Heart left ventricle (tissue), 16 donors: Measurements from ENCODE around the gene CCDC74B. TPM values are rescaled to one million over a fixed set of nuclear protein-coding genes. Genes with fewer than 3 reads are reported as not detected.
A peak's percentile ranks its signal among the peaks of the same experiment; 100 is the strongest.
"Not testable (repeated sequence)": the region's sequence is repeated elsewhere in the genome, so short reads cannot be mapped to it uniquely, and the experiment has no call there.

Experiments used
- ATAC-seq, 4 donors: fragments of 200-7000 bp; cut with Tn5 transposase; one replicate each; pipeline ENCODE4 v1.9.1; 2020 to 2022; ENCODE audit warnings: moderate library complexity in 4 of 4, mild to moderate bottlenecking in 3 of 4, moderate number of reproducible peaks in 1 of 4
- DNase-seq, 5 donors: peaks; one replicate each; pipeline ENCODE4 v3.0.0-alpha.2; 2020
- H3K27ac ChIP-seq, 12 donors: fragments of 200-600 bp; sonication (generic) in 4 of 12; one replicate each; pipeline versions ENCODE4 v1.5.0 to v1.8.0; 2016 to 2022; ENCODE audit warnings: mild to moderate bottlenecking in 2 of 12
- H3K27me3 ChIP-seq, 9 donors: fragments of 200-600 bp; sonication (generic) in 2 of 9; one replicate each; pipeline versions ENCODE4 v1.5.1 to v1.8.0; 2016 to 2022; ENCODE audit warnings: mild to moderate bottlenecking in 3 of 9
- H3K36me3 ChIP-seq, 9 donors: fragments of 200-600 bp; sonication (generic) in 2 of 9; one replicate each; pipeline versions ENCODE4 v1.5.0 to v1.8.0; 2018 to 2022; ENCODE audit warnings: mild to moderate bottlenecking in 2 of 9
- H3K4me1 ChIP-seq, 12 donors: fragments of 200-600 bp; sonication (generic) in 4 of 12; one replicate each; pipeline versions ENCODE4 v1.5.0 to v1.8.0; 2016 to 2022; ENCODE audit warnings: mild to moderate bottlenecking in 3 of 12
- H3K4me3 ChIP-seq, 12 donors: fragments of 200-600 bp; sonication (generic) in 4 of 12; one replicate each; pipeline versions ENCODE4 v1.5.0 to v1.8.0; 2017 to 2022; ENCODE audit warnings: mild to moderate bottlenecking in 9 of 12, moderate library complexity in 4 of 12
- H3K9me3 ChIP-seq, 12 donors: fragments of 200-600 bp; sonication (generic) in 4 of 12; one replicate each; pipeline versions ENCODE4 v1.5.0 to v1.8.0; 2016 to 2022; ENCODE audit warnings: mild to moderate bottlenecking in 1 of 12
- CTCF ChIP-seq, 12 donors: fragments of 200-600 bp; sonication (generic) in 4 of 12; IDR thresholded peaks; one replicate each; pipeline versions ENCODE4 v1.5.0 to v1.8.0; 2018 to 2022; ENCODE audit warnings: antibody characterized with exemption in 12 of 12, mild to moderate bottlenecking in 5 of 12
- POLR2A ChIP-seq, 2 donors: fragments of 450-650 bp; IDR thresholded peaks; one replicate each; pipeline ENCODE4 v1.6.1; 2017; ENCODE audit warnings: antibody characterized with exemption in 2 of 2, mild to moderate bottlenecking in 2 of 2, moderate library complexity in 2 of 2
- WGBS, 4 donors: extraction: QIAGEN DNeasy Blood & Tissue Kit in 2 of 4; methylation state at CpG; one replicate each; pipeline versions ENCODE4 v1.1.5 to v1.1.7; 2013 to 2018; 5-methylcytosine and 5-hydroxymethylcytosine counted together
- intact Hi-C, 10 donors: fragments of 100-400 bp; cut with DNase I; formaldehyde crosslinking; loops; one replicate each; pipeline versions ENCODE4 v1.11.1 to v1.14.2; 2022
- polyA plus RNA-seq, 2 donors: library from polyadenylated mRNA; stranded (reverse); fragments of 200-250 nt; gene quantifications; one replicate each; pipeline ENCODE4 v1.2.3, GENCODE V29; 2013
- total RNA-seq, 9 donors: library from RNA; depleted of rRNA in 2 of 9; stranded (reverse); fragments of >200 nt in 2 of 9; fragmentation: NEBNext Ultra II Directional in 3 of 9; extraction: Animal tissue kit (Norgen Biotek cat#: 25700) in 3 of 9; gene quantifications; one replicate each; pipeline versions ENCODE4 v1.1.0 to v1.2.4, GENCODE V29; 2016 to 2023
- donor health status: ischemic (EF 13 %, LVEDD 7.1; RV severe dilation, severe dysfunction).
- donor health status: healthy with polysubstance abuse.
- donor health status: DM: no; HTN: yes; CAD: no.
- donor health status: DM: no; HTN: no; CAD: no.
- donor health status: ischemic (EF 25% LVEDD 6.9; RV normal size, moderate dysfunction).
- donor health status: ischemic (EF 25% LVEDD 5.7; RV mildly dilated, moderate dysfunction).
- donor health status: healthy.
- donor health status: DM: yes; HTN: yes; CAD: no.
- donor health status: ischemic (EF 35%, LVEDD 5.7; RV mildly dilated, moderate dysfunction).
- donor health status: nonischemic (EF 11% LVEDD 7.7; RV severe dilation, severe dysfunction).
- donor health status: DM: yes; HTN: yes; CAD: no.
- donor health status: PGD.
- donor health status: ischemic (EF 29% LVEDD 5.4; RV normal size, mild dysfunction).
- donor health status: nonischemic (EF 23%, LVEDD 6.1; RV moderate dilation, normal function).

CCDC74B gene
- total and polyA plus RNA-seq, 11 donors: 0.14 to 2.3 (median 0.52) TPM; not detected in 1

GRCh38 chr2:130152816-130153595 is 8.1 kb upstream of the CCDC74B start:
- no peak for DNase-seq
- WGBS, 4 donors: 90 to 96% (median 92%) methylated on average over 12 to 25 of the region's 25 CpGs
- no peaks in the 10 kb centered on the region for H3K9me3 ChIP-seq
- TF ChIP-seq CTCF (IDR thresholded peaks at IDR 0.05) (no peak), POLR2A (IDR thresholded peaks at IDR 0.05) (no peak)
- intact Hi-C loops: loop anchor here in 3 of 10 donors (10.0 kb wide), 1 partner anchor 182 kb away; no protein-coding TSS in a partner anchor
- no peak for ATAC-seq
- H3K36me3 ChIP-seq: peaks cover 0 to 35% (median 16%) of the 10 kb centered on the region in 9 donors
- peaks cover 0 to 6% (median 0%) of the 10 kb centered on the region in 12 donors for H3K4me1 ChIP-seq
- H3K27me3 ChIP-seq: no peaks in the 10 kb centered on the region
- H3K4me3 ChIP-seq: no peak overlapping the region
- H3K27ac ChIP-seq: no peak overlapping the region

- WGBS, 4 donors: 92 to 97% (median 95%) methylated on average over 23 to 27 of the region's 27 CpGs
- H3K9me3 ChIP-seq, H3K27me3 ChIP-seq, H3K4me1 ChIP-seq, H3K27ac ChIP-seq, H3K4me3 ChIP-seq, DNase-seq, ATAC-seq: not testable (repeated sequence)
- intact Hi-C loops: loop anchor here in 3 of 10 donors (10.0 kb wide), 1 partner anchor 183 kb away; no protein-coding TSS in a partner anchor
- peaks cover 0 to 35% (median 16%) of the 10 kb centered on the region in 9 donors for H3K36me3 ChIP-seq
These were observed 7.4 kb upstream of the CCDC74B start for GRCh38 chr2:130152136-130152815.

GRCh38 chr2:130151145-130151512 is 6.2 kb upstream of the CCDC74B start:
- not testable (repeated sequence) for H3K9me3 ChIP-seq, ATAC-seq, H3K4me1 ChIP-seq, H3K27ac ChIP-seq, DNase-seq, H3K27me3 ChIP-seq, H3K4me3 ChIP-seq
- intact Hi-C loops: loop anchor here in 3 of 10 donors (10.0 kb wide), 1 partner anchor 184 kb away; no protein-coding TSS in a partner anchor
- H3K36me3 ChIP-seq: peaks cover 0 to 35% (median 16%) of the 10 kb centered on the region in 9 donors
- 65 to 94% (median 71%) methylated on average over 4 to 5 of the region's 5 CpGs for whole genome bisulfite sequencing, 4 donors

- peaks cover 0 to 35% (median 16%) of the 10 kb centered on the region in 9 donors for H3K36me3 ChIP-seq
- intact Hi-C loops: loop anchor here in 3 of 10 donors (10.0 kb wide), 1 partner anchor 184 kb away; no protein-coding TSS in a partner anchor
- H3K9me3 ChIP-seq: no peaks in the 10 kb centered on the region
- no peaks in the 10 kb centered on the region for H3K4me1 ChIP-seq
- no peak overlapping the region for H3K27ac ChIP-seq
- H3K27me3 ChIP-seq: peaks cover 0 to 2% (median 0%) of the 10 kb centered on the region in 9 donors
- 87 to 92% (median 91%) methylated on average over 23 of the region's 23 CpGs for WGBS, 4 donors
- DNase-seq (no peak), ATAC-seq (no peak)
- TF ChIP-seq POLR2A (IDR thresholded peaks at IDR 0.05) (no peak), CTCF (IDR thresholded peaks at IDR 0.05) (no peak)
- no peak overlapping the region for H3K4me3 ChIP-seq
These were observed 5.6 kb upstream of the CCDC74B start for GRCh38 chr2:130150181-130151144.

GRCh38 chr2:130148515-130148914 is 3.6 kb upstream of the CCDC74B start:
- H3K4me3 ChIP-seq, H3K27me3 ChIP-seq, ATAC-seq, H3K27ac ChIP-seq, intact Hi-C loops, DNase-seq, H3K9me3 ChIP-seq: not testable (repeated sequence)
- H3K36me3 ChIP-seq: peaks cover 0 to 20% (median 11%) of the 10 kb centered on the region in 9 donors
- 62 to 69% (median 65%) methylated on average over 5 to 6 of the region's 6 CpGs for WGBS, 4 donors
- peaks cover 0 to 11% (median 0%) of the 10 kb centered on the region in 12 donors for H3K4me1 ChIP-seq

- H3K9me3 ChIP-seq, H3K36me3 ChIP-seq, ATAC-seq, H3K27ac ChIP-seq, intact Hi-C loops: not testable (repeated sequence)
- peak in 1 of 5 donors; percentile 61 for DNase-seq
- WGBS, 4 donors: 46 to 64% (median 55%) methylated on average over 16 to 22 of the region's 28 CpGs
- Histone ChIP-seq H3K27me3 (peaks cover 0 to 15% (median 0%) of the 10 kb centered on the region in 9 donors), H3K4me3 (peak overlapping the region in 8 of 12 donors; percentile 42 to 52 (median 46)), H3K4me1 (peaks cover 0 to 11% (median 0%) of the 10 kb centered on the region in 12 donors)
These were observed 1.5 kb downstream of the CCDC74B start for GRCh38 chr2:130143266-130144039.
